K562 (cell line): ENCODE data around the gene SLC28A1. TPM values are rescaled to one million over a fixed set of nuclear protein-coding genes. Genes with fewer than 3 reads are reported as not detected.

Experiments used
- ATAC-seq: fragments of 200-7000 bp; cut with Tn5 transposase; 3 replicates; pipeline ENCODE4 v1.9.1; 2020; ENCODE audit warnings: moderate library complexity
- BruUV-seq: library from RNA; stranded (reverse); fragments of 400-500 nt; replicated peaks from 2 replicates; lab custom pipeline; 2021; lab: Mats Ljungman, UMichigan
- CTCF ChIA-PET: fragments of 300-600 bp; formaldehyde crosslinking; extraction: SDS; loops from one replicate; lab custom pipeline; 2021; ENCODE audit warnings: low intra/inter-chr PET ratio; lab: Yijun Ruan, JAX
- POLR2A ChIA-PET: fragments of 300-600, 350-650 bp; sonication (Branson Sonifier 250); formaldehyde crosslinking; extraction: SDS; loops from one replicate; lab custom pipeline; 2021; ENCODE audit warnings: antibody characterized with exemption, inconsistent platforms; lab: Yijun Ruan, JAX
- DNase-seq, 4 experiments: peaks; one replicate each; pipeline versions ENCODE4 v3.0.0 to v3.0.0-alpha.2; 2011 to 2018; ENCODE audit warnings: low spot score in 3 of 4, mixed read lengths in 3 of 4; ENCODE audit errors: extremely low read depth in 1 of 4
- FAIRE-seq: peaks from 2 replicates; lab custom pipeline; 2011; peaks lifted over from hg19 to GRCh38; lab: Jason Lieb, UNC
- H2AFZ ChIP-seq: 2 replicates; pipeline ENCODE4 v1.6.0; 2011; ENCODE audit warnings: low read depth, low read length, control low read depth, inconsistent platforms
- H3K27ac ChIP-seq: fragments of 200-600 bp; 3 replicates; pipeline ENCODE4 v1.8.0; 2011; ENCODE audit warnings: low read depth, mild to moderate bottlenecking, control low read depth, inconsistent platforms, low read length, moderate library complexity, mixed read lengths; ENCODE audit errors: extremely low read depth
- H3K27me3 ChIP-seq, 2 experiments: fragments of 300-600 bp in 1 of 2; 2 replicates in 1 of 2; 3 replicates in 1 of 2; pipeline versions ENCODE4 v1.6.0 to v1.8.0; 2011; ENCODE audit warnings: inconsistent platforms in 2 of 2, low read length in 2 of 2, mild to moderate bottlenecking in 1 of 2, mixed read lengths in 1 of 2, moderate library complexity in 1 of 2; ENCODE audit not compliant: control insufficient read depth in 2 of 2, insufficient read depth in 2 of 2
- H3K36me3 ChIP-seq: fragments of 300-600 bp; 3 replicates; pipeline ENCODE4 v1.8.0; 2011; ENCODE audit warnings: mild to moderate bottlenecking, low read length, inconsistent platforms; ENCODE audit not compliant: control insufficient read depth, insufficient read depth
- H3K4me1 ChIP-seq, 2 experiments: fragments of 200-600 bp in 1 of 2; replicated peaks in 1 of 2; 2 replicates in 1 of 2; 3 replicates in 1 of 2; pipeline versions ENCODE4 v1.5.1 to v1.8.0; 2011; ENCODE audit warnings: inconsistent platforms in 2 of 2, low read length in 2 of 2, mild to moderate bottlenecking in 1 of 2, mixed read lengths in 1 of 2, moderate library complexity in 1 of 2; ENCODE audit not compliant: control insufficient read depth in 2 of 2, insufficient read depth in 2 of 2
- H3K4me2 ChIP-seq: 2 replicates; pipeline ENCODE4 v1.6.1; 2011; ENCODE audit warnings: low read length, control low read depth, inconsistent platforms, mixed read lengths; ENCODE audit not compliant: insufficient read depth
- H3K4me3 ChIP-seq: fragments of 200-600 bp; sonication (generic), shearing (Covaris generic); 2 replicates; pipeline ENCODE4 v1.5.1; 2016; ENCODE audit warnings: control low read depth, inconsistent platforms
- H3K79me2 ChIP-seq: fragments of 200-600 bp; 3 replicates; pipeline ENCODE4 v1.8.0; 2011; ENCODE audit warnings: low read length, inconsistent platforms; ENCODE audit not compliant: control insufficient read depth, insufficient read depth
- H3K9ac ChIP-seq, 2 experiments: 2 replicates each; pipeline versions ENCODE4 v1.6.0 to v1.6.1; 2011; ENCODE audit warnings: low read depth in 2 of 2, low read length in 2 of 2, control low read depth in 1 of 2, inconsistent platforms in 1 of 2, mild to moderate bottlenecking in 1 of 2, mixed read lengths in 1 of 2; ENCODE audit not compliant: insufficient read depth in 1 of 2
- H3K9me1 ChIP-seq: one replicate; pipeline ENCODE4 v1.6.0; 2011; ENCODE audit warnings: inconsistent platforms, mild to moderate bottlenecking, low read length, moderate library complexity; ENCODE audit not compliant: control insufficient read depth, insufficient read depth
- H3K9me3 ChIP-seq: replicated peaks from 2 replicates; pipeline ENCODE4 v1.5.1; 2011; ENCODE audit warnings: low read depth, low read length, inconsistent platforms; ENCODE audit not compliant: control insufficient read depth, insufficient read depth
- H4K20me1 ChIP-seq: replicated peaks from 2 replicates; pipeline ENCODE4 v1.6.1; 2011; ENCODE audit warnings: low read length, inconsistent platforms, mixed read lengths; ENCODE audit not compliant: control insufficient read depth, insufficient read depth
- EGR1 ChIP-seq: fragments of 450-650 bp; conservative IDR thresholded peaks from 2 replicates; pipeline ENCODE4 v1.6.1; 2017; ENCODE audit warnings: mild to moderate bottlenecking
- EHMT2 ChIP-seq: fragments of 450-650 bp; IDR thresholded peaks from 2 replicates; pipeline ENCODE4 v1.6.1; 2018; ENCODE audit warnings: antibody characterized with exemption
- GATAD2A ChIP-seq: fragments of 450-650 bp; IDR thresholded peaks from 2 replicates; pipeline ENCODE4 v1.6.1; 2017
- HNRNPLL ChIP-seq: fragments of 200-400 bp; formaldehyde crosslinking; IDR thresholded peaks from 2 replicates; pipeline ENCODE4 v1.6.1; 2017; ENCODE audit warnings: low read length, low read depth, mild to moderate bottlenecking; ENCODE audit not compliant: poor library complexity, severe bottlenecking
- MLLT1 ChIP-seq, 2 experiments: fragments of 450-650 bp; IDR thresholded peaks; 2 replicates each; pipeline ENCODE4 v1.6.1; 2016
- MTA1 ChIP-seq: fragments of 450-650 bp; IDR thresholded peaks from 2 replicates; pipeline ENCODE4 v1.6.1; 2017; ENCODE audit warnings: borderline replicate concordance
- STAG1 ChIP-seq: sonication (generic); formaldehyde crosslinking; IDR thresholded peaks from 2 replicates; pipeline ENCODE4 v1.5.0; 2020; ENCODE audit warnings: missing genetic modification reagents, borderline replicate concordance
- STAT5A ChIP-seq: IDR thresholded peaks from 2 replicates; pipeline ENCODE4 v1.6.1; 2012; ENCODE audit warnings: low read length, inconsistent platforms, borderline replicate concordance
- TCFL5 ChIP-seq: fragments of 250-450 bp; sonication (Bioruptor Pico); conservative IDR thresholded peaks from 2 replicates; pipeline ENCODE4 v1.6.1; 2021; ENCODE audit warnings: mild to moderate bottlenecking, moderate library complexity, matching md5 sums
- THRAP3 ChIP-seq: fragments of 450-650 bp; IDR thresholded peaks from 2 replicates; pipeline ENCODE4 v1.6.1; 2016; ENCODE audit warnings: mild to moderate bottlenecking, inconsistent platforms, borderline replicate concordance
- ZNF239 ChIP-seq: fragments of 250-450 bp; sonication (Bioruptor Pico); IDR thresholded peaks from 2 replicates; pipeline ENCODE4 v1.4.0; 2020; ENCODE audit warnings: mild to moderate bottlenecking
- ZNF431 ChIP-seq: sonication (generic); formaldehyde crosslinking; IDR thresholded peaks from 2 replicates; pipeline ENCODE4 v1.8.0; 2022; ENCODE audit warnings: mild to moderate bottlenecking, missing genetic modification reagents
- ZNF512 ChIP-seq: IDR thresholded peaks from 2 replicates; pipeline ENCODE4 v1.6.1; 2016; ENCODE audit warnings: missing genetic modification characterization, missing compliant biosample characterization
- ZZZ3 ChIP-seq: fragments of 450-650 bp; IDR thresholded peaks from 2 replicates; pipeline ENCODE4 v1.6.1; 2016; ENCODE audit warnings: antibody characterized with exemption, mild to moderate bottlenecking, moderate library complexity
- WGBS: fragments of 100-300 bp; shearing (Covaris generic); methylation state at CpG from one replicate; pipeline ENCODE4 v1.1.6; 2016; ENCODE audit warnings: low coverage, mixed read lengths; ENCODE audit not compliant: insufficient coverage; ENCODE audit errors: missing lambda C conversion rate; 5-methylcytosine and 5-hydroxymethylcytosine counted together
- in situ Hi-C: fragments of 300-500 bp; cut with MboI; formaldehyde crosslinking; loops from 4 replicates; pipeline ENCODE4 v1.15.0; 2018; ENCODE audit warnings: inconsistent platforms, mixed read lengths
- intact Hi-C: fragments of 100-400 bp; cut with micrococcal nuclease; formaldehyde crosslinking; loops from 2 replicates; pipeline ENCODE4 v1.14.2; 2022
- polyA plus RNA-seq, 8 experiments: library from polyadenylated mRNA; depleted of rRNA in 4 of 8; stranded (reverse) in 5 of 8; unstranded in 3 of 8; fragments of >200 nt; fragmentation: Nextera tagmentation in 2 of 8; fragmentation: Illumina TruSeq in 1 of 8; extraction: Ambion mirVana in 2 of 8; extraction: Trizol in 1 of 8; gene quantifications; 2 replicates each; pipeline versions ENCODE4 v1.2.1 to v1.2.3, GENCODE V29; 2011 to 2014; ENCODE audit warnings: inconsistent platforms in 1 of 8, missing spikeins in 1 of 8
- total RNA-seq, 7 experiments: library from RNA; depleted of rRNA in 6 of 7; stranded (reverse); fragments of >200 nt in 6 of 7; fragmentation: Illumina TruSeq in 2 of 7; extraction: Trizol in 2 of 7; gene quantifications; 2 replicates each; pipeline versions ENCODE4 v1.2.1 to v1.2.3, GENCODE V29; 2011 to 2021; ENCODE audit warnings: low replicate concordance in 1 of 7
- TF ChIP-seq, protein P1 (sequence below): IDR thresholded peaks from 2 replicates; pipeline ENCODE4 v1.6.1; 2011; ENCODE audit not compliant: insufficient read length; ENCODE audit errors: extremely low read depth

The SLC28A1 gene
- total and polyA plus RNA-seq, 9 of the 15 experiments (the other 6 are each of a cell fraction or from before 2014, with no cell fraction given), result 0.04 TPM; not detected in 8

GRCh38 chr15:84899750-84900149, 15.3 kb downstream of the SLC28A1 start:
- in situ Hi-C loops, result loop anchor here (25.0 kb wide), 1 partner anchor 312 kb away; no protein-coding TSS in a partner anchor
- ATAC-seq, result no peak

More at GRCh38 chr15:84899750-84900149, 15.3 kb downstream of the SLC28A1 start:
- H4K20me1 ChIP-seq, result no peaks in the 10 kb centered on the region
- H3K9me1 ChIP-seq, result peaks cover 2% of the 10 kb centered on the region
- no peak for FAIRE-seq
- H3K4me1 ChIP-seq, result peaks cover 0 to 7% of the 10 kb centered on the region in 2 experiments; a peak in 2 of 5 replicates
- intact Hi-C loops, result no loop called here
- H3K27me3 ChIP-seq, result peaks cover 12 to 17% of the 10 kb centered on the region in 2 experiments; a peak in 3 of 5 replicates
- H3K9ac ChIP-seq, result no peak overlapping the region
- no peaks in the 10 kb centered on the region for H3K79me2 ChIP-seq
- H3K9me3 ChIP-seq, result peaks cover 6% of the 10 kb centered on the region
- 22% methylated on average over 7 of the region's 7 CpGs for WGBS
- H3K4me3 ChIP-seq, result no peak overlapping the region
- peak; percentile 83 for TF ChIP-seq ZNF512 (tag)
- no peak for TF ChIP-seq EGR1
- 0 out of 2 replicates have a peak, but pooled peaks have one; percentile 41 for TF ChIP-seq EHMT2
- no peak for TF ChIP-seq STAT5A
- TF ChIP-seq GATAD2A, result 0 out of 2 replicates have a peak, but pooled peaks have one; percentile 54
- no peak for TF ChIP-seq TCFL5 (CRISPR knock-in tag)
- TF ChIP-seq THRAP3, result no peak
- TF ChIP-seq HNRNPLL, result no peak
- no peak for TF ChIP-seq ZNF239 (CRISPR knock-in tag)
- TF ChIP-seq MLLT1 (IDR thresholded peaks at IDR 0.05), result 0 out of 4 replicates have a peak, but pooled peaks of 1 of the 2 experiments have one; percentile 41
- TF ChIP-seq, protein P1, sequence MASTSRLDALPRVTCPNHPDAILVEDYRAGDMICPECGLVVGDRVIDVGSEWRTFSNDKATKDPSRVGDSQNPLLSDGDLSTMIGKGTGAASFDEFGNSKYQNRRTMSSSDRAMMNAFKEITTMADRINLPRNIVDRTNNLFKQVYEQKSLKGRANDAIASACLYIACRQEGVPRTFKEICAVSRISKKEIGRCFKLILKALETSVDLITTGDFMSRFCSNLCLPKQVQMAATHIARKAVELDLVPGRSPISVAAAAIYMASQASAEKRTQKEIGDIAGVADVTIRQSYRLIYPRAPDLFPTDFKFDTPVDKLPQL, result no peak
- no peak for TF ChIP-seq ZZZ3
- no peak for TF ChIP-seq ZNF431 (CRISPR knock-in tag)
- TF ChIP-seq MTA1, result no peak
- TF ChIP-seq STAG1, result no peak
- no peak for DNase-seq
- H3K4me2 ChIP-seq, result no peak overlapping the region
- ChIA-PET POLR2A (interaction anchor here (0.8 to 1.2 kb wide), 3 partner anchors 19 to 329 kb away, joined by 3 to 4 read pairs (median 3); no protein-coding TSS in a partner anchor), CTCF (no interaction called here)
- H3K27ac ChIP-seq, result no peak overlapping the region
- H3K36me3 ChIP-seq, result no peaks in the 10 kb centered on the region
- no TSS peak for BruUV-seq
- H2AFZ ChIP-seq, result 0 out of 2 replicates have a peak overlapping the region, but pooled peaks have one; percentile 2
